SIG-M5 (cell line): ENCODE data around the gene SMAD6.

ENCODE experiments used
- DNase-seq: peaks from one replicate; lab custom pipeline; 2025; lab: John Stamatoyannopoulos, UW

The SMAD6 gene

GRCh38 chr15:66704019-66704802 lies 2.2 kb downstream of the SMAD6 start:
- DNase-seq: no peak

DNA sequence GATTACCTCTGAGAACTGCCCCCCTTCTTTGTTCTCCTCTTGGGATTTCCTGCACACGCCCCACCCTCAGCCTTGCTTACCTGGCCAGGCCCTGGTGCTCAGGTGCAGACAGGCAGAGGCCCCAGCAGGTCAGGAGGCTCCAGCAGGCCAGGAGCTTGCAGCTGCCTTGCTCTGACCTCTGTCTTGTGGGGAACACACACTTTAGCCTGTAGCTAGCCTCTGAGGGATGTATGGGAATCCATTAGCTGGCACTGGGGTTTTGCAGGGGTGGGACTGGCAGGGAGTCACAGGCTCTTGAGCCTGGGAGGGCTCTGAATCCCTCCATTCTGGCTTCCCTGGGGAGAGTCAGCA lies 2.7 kb downstream of the SMAD6 start:
- no peak for DNase-seq

DNA sequence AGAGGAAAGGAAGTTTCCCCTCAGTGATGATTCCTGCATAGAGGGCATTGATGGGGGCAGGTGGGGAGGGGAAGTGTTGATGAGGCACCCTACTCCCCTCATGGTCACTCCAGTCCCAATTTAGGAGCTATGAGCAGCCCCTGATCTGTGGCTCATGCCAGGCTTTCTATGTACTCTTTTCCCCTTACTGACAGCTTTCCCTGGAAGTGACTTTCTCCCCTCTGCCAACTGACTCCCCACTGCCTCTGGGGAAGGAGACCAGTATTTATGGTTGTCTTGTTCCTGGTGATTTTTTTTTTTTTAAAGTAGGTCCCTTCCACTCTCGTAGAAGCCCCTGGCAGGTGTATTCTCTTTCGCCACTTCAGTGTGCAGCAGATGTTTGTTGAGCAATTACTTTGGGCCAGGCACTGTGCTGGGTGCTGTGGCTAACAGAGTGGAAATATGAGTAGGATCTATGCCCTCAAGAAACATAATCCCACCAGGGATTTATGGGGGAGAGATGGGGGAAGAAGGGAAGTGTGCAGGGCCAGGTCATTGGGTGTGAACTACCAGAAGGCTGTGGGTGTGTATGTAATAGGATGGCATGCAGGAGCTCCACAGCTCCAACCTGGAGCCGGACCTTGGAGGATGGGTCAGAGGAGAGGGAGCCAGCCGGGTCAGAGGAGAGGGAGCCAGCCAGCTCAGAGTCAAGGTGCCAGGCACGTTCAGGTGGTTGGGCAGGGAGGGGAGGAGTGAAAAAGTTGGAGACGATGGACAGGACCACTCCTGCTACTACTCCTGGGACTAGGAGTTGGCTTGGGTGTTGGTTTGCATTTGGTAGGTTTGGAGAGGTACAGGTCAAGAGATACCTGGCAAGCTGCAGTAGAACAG lies 3.5 kb downstream of the SMAD6 start:
- DNase-seq: no peak

DNA sequence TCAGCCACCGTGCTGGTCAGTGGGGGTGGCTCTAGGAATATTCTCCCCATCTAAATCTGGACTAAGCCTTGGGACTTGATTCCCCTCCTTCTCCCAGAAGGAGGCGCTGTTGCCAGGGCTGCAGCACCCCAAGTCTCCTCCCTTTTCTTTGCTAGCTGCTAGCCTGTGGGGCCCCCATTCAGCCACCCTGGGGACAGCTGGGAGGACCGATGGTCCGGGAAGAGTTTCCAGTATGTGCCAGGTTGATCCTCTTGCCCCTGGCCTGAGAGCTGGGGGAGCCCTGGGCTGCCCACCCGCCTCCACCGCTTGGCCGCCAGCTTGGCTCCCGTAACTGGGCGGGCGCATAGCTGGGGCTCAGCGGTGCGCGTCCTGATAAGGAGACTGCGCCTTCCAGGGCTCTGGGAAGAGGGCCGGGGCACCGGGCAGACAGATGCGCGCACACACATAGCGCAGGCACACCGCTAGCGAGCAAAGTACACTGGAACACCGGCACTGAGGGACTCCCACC lies 4.2 kb downstream of the SMAD6 start:
- DNase-seq: no peak

GRCh38 chr15:66706840-66707239 lies 4.8 kb downstream of the SMAD6 start:
- DNase-seq: no peak

DNA sequence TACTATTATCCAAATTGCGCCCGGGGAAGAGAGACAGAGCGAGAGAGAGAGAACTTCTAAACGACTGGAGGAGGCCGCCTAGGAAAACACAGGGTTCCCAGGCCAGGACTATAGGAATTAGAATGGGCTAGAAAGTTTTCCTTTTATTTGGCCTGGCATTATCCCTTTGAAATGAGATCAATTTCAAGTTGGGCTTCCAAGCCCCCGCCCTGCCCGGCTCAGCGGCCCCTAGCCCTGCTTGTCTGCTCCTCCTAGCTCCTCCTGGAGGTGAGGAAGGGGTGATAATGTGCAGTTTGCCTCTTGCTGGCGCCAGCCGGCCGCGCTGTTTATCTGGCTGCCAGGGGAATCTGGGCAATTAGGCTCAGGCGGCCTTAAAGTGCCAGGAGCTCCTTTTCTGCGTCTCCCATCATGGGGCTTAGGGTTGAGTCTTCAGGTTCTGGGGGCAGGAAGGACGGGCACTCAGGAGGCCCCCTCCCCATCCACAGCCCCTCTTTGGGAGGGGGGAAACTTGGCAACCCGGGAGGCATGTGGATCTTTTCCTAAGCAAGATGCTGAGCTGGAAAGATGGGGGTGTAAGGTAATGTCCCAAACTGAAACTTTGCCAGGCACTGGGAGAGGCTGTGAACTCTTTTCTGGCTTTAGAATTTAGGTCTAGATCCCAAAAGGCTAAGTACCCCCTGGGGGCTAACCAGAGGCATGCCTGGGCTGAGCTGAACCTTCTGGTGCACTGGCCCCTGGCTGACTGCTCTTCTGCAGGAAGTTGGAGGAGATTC lies 5.5 kb downstream of the SMAD6 start:
- no peak for DNase-seq

GRCh38 chr15:66708389-66708788 lies 6.4 kb downstream of the SMAD6 start:
- DNase-seq: no peak

DNA sequence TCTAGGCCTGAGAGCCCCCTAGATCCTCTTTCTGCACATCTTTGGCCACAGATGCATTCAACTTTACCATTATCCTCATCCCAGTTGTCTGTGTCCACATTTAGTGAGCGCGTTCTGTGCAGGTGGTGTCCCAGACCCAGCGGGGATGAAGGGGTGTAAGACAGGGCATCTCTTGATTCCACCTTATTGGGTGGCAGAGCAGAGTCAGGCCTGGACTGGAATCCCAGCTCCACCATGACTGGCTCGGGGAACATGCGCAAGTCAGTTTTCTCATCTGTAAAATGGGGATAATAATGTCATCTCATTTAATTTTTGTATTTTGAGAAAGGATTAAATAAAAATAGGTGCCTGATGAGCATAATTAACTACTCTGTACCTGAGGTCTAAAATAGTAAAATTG lies 7.8 kb downstream of the SMAD6 start:
- no peak for DNase-seq

DNA sequence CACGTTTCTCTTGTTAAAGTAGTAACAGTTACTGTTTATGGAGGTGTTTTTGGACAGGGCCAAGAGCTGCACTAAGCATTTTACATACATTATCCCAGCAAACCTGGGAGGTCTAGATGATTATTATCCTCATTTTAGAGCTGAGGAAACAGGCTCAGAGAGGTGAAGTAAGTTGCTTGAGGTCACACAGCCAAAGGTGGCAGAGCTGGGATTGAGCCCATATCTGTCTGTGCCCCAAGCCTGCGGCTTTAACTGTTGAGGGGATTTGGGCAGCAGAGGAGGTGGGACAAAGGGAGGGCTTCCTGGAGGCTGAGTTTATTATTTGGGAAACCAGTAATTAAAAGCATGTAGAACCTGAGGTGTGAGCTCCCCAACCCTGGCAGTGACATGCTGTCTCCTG lies 9.2 kb downstream of the SMAD6 start:
- DNase-seq: no peak

DNA sequence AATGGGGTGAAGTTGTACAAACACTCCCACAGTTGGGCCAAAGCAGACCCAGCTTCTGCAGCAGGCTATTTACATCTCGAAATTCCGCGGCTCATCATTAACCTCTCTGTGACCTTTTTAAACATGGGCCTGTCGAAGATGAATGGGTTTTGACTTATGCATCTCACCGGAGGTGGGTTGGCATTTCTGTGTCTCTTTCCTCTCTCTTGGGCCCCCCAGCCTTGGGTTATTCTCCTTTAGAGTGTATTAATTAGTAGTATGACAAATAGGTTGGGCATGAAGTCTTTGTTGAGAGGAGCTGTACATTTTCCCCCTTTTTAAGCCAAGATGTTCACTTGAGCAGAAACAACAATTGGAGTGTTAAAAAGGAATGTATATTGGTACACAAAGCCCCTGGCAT lies 9.8 kb downstream of the SMAD6 start:
- no peak for DNase-seq

- no peak for DNase-seq
Observed at GRCh38 chr15:66713843-66714508, 11.9 kb downstream of the SMAD6 start.

DNA sequence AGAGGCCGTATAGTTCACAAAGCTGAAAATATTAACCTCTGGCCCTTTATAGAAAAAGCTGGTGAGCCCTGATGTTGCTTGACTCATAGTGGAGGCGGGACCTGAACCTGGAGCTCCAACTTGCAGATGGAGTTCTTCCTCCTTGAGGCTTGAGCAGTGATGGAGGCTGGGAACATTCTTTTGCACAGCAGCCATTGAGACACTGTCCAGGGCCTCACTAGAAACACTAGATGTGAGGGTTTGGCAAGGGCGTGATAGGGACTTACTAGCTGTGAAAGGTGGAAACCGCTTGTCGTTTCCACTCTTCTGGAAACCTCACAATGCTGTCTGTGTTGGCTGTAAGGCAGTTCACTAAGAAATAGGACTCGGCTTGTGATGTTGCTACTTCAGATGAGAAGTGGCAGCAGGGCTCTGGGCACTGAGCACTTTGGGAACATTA lies 12.5 kb downstream of the SMAD6 start:
- DNase-seq: no peak

DNA sequence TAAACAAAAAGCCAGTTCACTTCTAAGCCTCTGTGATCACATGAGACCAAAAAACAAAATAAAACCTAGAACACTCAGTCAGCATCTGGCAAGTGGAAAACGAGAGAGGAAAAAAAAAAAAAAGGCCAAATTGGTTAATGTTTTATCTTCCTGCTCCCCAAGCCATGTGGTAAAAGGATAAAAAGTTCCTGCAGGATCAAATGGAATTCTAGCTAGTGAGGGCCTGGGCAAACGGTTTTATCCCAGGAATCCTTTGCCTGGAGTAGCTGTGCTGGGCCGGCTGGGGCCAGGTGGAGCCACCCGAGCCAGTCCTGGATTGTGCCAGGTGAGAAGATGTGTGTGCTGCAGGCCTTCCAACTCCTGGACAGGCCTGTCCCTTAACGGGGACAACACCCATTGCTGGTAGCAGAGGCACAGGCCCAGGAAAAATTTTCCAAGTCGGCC lies 13.2 kb downstream of the SMAD6 start:
- DNase-seq: no peak

- no peak for DNase-seq
Observed at GRCh38 chr15:66715720-66716655, 14.0 kb downstream of the SMAD6 start.

GRCh38 chr15:66716656-66717020 lies 14.6 kb downstream of the SMAD6 start:
- no peak for DNase-seq

GRCh38 chr15:66718220-66718988 lies 16.4 kb downstream of the SMAD6 start:
- no peak for DNase-seq

- no peak for DNase-seq
Observed at GRCh38 chr15:66719471-66719870, 17.4 kb downstream of the SMAD6 start.

- no peak for DNase-seq
Observed at GRCh38 chr15:66720206-66721010, 18.4 kb downstream of the SMAD6 start.

DNA sequence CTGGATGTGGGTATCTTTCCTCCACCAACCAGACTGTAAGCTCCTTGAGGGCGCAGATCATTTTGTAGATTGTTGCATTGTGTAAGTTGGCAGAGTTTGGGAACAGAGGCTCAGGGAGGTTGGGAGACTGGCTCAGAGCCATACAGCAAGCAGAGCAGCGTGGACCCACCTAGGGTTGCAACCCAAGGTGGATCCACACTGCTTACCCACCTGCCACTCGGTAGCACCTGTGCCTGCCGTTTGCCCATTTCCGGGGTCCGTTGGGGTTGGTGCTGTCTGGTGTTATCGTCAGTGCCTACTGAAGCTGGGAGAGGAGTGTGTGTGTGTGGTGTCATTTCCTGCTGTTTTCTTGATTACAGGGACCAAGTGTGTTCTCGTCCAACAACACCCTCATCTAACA lies 19.0 kb downstream of the SMAD6 start:
- DNase-seq: no peak
